T-helper 1 cell treated with Interleukin-12 subunit alpha and Interleukin-12 subunit beta and Interleukin-4 antibody, amounts not matched to agents 30 μg/mL and 1 μg/mL, for 36 hours (primary cell): ENCODE measurements around the gene RNASE8.

ENCODE experiments used
- H3K27ac Mint-ChIP-seq: one replicate; pipeline ENCODE4 v1.8.0; 2021; ENCODE audit warnings: mild to moderate bottlenecking, mixed read lengths
- H3K27me3 Mint-ChIP-seq: one replicate; pipeline ENCODE4 v1.8.0; 2021; ENCODE audit warnings: low read depth, mixed read lengths
- H3K36me3 Mint-ChIP-seq: one replicate; pipeline ENCODE4 v1.8.0; 2021; ENCODE audit warnings: low read depth, mixed read lengths
- H3K4me1 Mint-ChIP-seq: one replicate; pipeline ENCODE4 v1.8.0; 2021; ENCODE audit warnings: low read depth, mixed read lengths
- H3K4me3 Mint-ChIP-seq: one replicate; pipeline ENCODE4 v1.8.0; 2021; ENCODE audit warnings: mild to moderate bottlenecking, moderate library complexity, mixed read lengths
- H3K9me3 Mint-ChIP-seq: one replicate; pipeline ENCODE4 v1.8.0; 2021; ENCODE audit warnings: mixed read lengths

Gene RNASE8

DNA sequence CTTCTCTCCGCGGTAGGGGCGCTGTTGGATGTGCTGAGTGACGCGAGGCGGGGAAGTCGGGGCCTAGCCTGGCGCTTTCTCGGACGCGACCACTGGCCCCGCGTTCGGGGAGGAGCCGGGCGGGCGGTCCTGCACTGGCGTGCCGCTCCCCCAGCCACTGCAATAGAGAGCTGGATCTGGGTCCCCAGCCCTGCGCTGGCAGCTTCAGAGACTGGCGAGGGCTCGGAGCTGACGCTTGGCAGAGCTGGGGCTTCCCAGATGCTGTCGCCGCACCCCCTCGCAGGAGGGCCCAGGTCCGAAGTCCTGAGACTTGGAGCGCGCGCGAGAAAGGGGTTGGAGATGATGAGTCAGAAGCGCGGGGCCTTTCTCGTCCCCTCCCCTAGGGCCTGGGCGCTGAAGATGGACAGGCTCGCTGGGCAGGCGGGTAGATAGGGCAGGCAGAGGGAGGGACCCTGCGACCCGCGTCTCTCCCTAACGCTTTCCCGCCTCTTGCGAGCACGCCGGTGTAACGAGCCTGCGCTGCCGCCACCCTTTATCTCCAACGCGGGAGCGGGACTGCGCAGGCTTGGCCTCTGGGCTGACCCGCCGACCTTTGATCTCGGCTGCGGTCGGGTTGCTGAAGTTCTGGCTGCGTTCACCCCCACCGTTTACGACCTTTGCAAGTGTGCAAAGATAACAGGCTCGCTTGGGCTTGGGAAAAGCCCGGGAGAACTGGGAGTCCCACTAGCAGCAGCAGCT lies 46.3 kb downstream of the RNASE8 start:
- Mint-ChIP-seq H3K27me3 (peaks cover 11% of the 10 kb centered on the region), H3K4me1 (peaks cover 36% of the 10 kb centered on the region), H3K4me3 (peak overlapping the region; percentile 94), H3K27ac (peak overlapping the region; percentile 88), H3K36me3 (no peaks in the 10 kb centered on the region), H3K9me3 (no peaks in the 10 kb centered on the region)

DNA sequence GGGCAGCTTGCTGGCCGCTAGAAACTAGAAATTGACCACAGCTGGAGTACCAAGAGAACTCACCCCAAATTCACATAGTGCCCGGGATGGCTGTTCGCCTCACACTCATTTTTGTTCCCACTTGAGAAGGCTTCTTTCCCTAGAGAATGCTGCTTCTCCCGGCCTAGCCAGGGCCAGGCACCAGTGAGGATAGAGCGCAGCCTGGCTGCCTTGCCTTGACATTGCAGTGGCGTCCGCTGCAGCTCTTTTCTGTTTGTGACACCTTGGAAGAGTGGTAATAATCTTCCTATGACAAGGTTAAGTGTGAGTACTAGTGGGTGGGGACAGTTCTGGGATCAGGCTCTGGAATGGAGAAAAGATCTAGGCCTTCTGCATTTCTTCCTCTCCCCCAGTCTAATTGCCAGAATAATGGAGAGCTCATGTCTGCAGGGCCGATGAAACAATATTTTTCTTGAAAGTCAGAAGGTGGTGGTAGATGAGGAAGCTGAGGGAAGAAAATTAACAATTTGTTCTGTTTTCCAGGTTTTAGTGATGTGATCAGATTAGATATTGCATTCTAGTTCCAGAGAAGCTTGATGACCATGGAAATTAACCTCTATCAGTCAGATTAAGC lies 46.9 kb downstream of the RNASE8 start:
- Mint-ChIP-seq H3K4me1 (peaks cover 29% of the 10 kb centered on the region), H3K36me3 (no peaks in the 10 kb centered on the region), H3K9me3 (no peaks in the 10 kb centered on the region), H3K4me3 (peak overlapping the region; percentile 94), H3K27me3 (peaks cover 5% of the 10 kb centered on the region), H3K27ac (peak overlapping the region; percentile 88)

DNA sequence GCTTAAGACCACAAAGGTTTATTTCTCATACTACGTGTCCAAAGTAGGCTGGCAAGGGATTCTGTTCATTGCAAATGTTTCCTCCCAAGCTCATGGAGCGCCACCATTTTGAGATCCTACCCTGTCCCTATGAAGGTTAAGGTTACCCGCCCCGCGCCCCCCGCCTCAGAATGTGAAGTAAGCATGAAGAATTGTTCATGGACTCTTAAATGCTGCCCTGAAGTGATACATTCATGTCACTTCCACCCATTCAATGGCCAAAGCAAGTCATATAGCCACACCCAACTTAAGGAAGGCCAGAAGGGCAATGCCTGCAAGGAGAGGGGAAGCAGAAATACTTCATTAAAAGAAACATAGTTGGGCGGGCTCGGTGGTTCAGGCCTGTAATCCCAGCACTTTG lies 47.5 kb downstream of the RNASE8 start:
- H3K4me3 Mint-ChIP-seq: no peak overlapping the region
- no peaks in the 10 kb centered on the region for H3K36me3 Mint-ChIP-seq
- no peak overlapping the region for H3K27ac Mint-ChIP-seq

DNA sequence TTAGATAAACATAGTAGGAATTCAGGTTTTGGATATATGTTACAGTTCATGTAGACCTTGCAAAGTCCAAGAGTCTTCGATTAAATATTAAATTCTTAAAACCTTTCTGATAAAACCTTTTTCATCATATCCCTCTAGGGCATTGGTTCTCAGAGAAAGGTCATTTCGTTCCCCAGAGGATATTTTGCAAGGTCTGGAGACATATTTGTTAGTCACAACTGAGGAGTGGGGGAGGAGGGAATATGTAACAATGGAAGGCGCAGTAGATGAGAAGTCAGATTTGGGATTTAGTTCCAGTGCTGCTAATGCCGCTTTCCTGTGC lies 48.5 kb downstream of the RNASE8 start:
- Mint-ChIP-seq H3K27ac (no peak overlapping the region), H3K4me1 (peaks cover 31% of the 10 kb centered on the region), H3K4me3 (no peak overlapping the region), H3K36me3 (no peaks in the 10 kb centered on the region), H3K27me3 (no peaks in the 10 kb centered on the region), H3K9me3 (no peaks in the 10 kb centered on the region)

More for the DNA sequence above, 47.5 kb downstream of the RNASE8 start:
- peaks cover 31% of the 10 kb centered on the region for H3K4me1 Mint-ChIP-seq
- H3K9me3 Mint-ChIP-seq: no peaks in the 10 kb centered on the region
- H3K27me3 Mint-ChIP-seq: peaks cover 3% of the 10 kb centered on the region

DNA sequence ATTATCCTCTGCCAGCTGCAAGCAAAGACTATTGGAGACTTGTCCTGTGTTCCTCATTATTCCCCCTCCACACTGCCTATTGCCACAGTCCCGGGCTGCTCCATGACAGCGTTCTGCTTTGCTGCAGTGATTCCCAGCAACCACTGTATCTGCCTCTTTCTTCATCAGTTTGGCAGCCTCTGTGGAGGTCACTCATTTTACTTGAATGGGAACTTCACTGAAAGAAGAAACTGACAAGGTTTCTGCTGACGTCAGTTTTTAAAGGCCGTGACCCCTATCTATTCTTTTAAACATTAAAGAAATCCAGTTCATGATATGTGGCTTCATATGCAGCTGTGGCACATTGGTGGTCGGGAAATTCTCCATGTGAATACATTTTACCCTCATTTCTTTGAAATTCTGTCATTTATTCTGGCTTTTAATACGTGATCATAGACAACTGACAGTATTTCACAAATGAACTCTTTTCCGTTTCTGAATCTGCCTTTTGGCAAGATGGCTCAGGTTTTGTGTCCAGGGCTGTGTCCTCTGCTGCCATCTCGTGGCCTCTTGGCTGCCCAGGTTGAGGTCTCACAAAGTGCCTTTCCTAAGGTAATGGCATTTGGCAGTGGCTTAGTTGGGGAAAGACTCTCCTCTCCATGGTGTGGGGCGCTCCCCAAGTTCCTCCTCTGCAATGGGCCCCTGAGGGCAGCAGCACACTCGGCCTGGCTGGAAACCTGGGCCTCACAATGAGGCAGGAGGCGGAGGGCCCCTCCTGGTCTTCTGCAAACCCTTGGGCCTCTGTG lies 49.1 kb downstream of the RNASE8 start:
- no peak overlapping the region for H3K4me3 Mint-ChIP-seq
- no peaks in the 10 kb centered on the region for H3K36me3 Mint-ChIP-seq
- no peak overlapping the region for H3K27ac Mint-ChIP-seq
- peaks cover 30% of the 10 kb centered on the region for H3K4me1 Mint-ChIP-seq
- no peaks in the 10 kb centered on the region for H3K27me3 Mint-ChIP-seq
- H3K9me3 Mint-ChIP-seq: no peaks in the 10 kb centered on the region

DNA sequence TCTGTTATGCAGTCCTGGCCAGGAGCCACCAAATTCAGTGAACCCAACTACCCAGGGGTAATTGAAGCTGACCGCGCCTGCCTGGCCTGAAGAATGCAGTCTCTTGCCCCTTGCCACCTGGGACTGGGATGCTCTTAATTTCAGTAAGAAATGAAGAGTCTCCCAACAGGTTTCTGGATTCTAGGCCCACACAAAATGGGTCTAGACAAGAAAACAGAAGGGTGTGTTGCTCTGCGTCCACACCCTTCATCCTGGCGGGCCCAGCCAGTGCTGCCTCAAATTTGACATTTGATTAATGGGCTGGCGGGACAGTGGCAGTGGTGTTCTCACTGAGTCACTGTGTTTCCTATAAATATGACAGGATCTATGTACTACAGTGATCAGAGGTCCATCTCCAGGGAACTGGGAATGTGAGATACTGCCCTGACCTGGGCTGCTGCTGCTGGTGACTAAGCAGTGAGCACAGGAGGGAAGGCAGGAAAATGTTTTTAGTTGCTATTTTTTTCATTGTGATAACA lies 49.7 kb downstream of the RNASE8 start:
- H3K4me3 Mint-ChIP-seq: no peak overlapping the region
- no peaks in the 10 kb centered on the region for H3K36me3 Mint-ChIP-seq
- no peaks in the 10 kb centered on the region for H3K27me3 Mint-ChIP-seq
- H3K4me1 Mint-ChIP-seq: peaks cover 23% of the 10 kb centered on the region
- H3K27ac Mint-ChIP-seq: no peak overlapping the region
- H3K9me3 Mint-ChIP-seq: no peaks in the 10 kb centered on the region
